A549 (cell line): ENCODE results near the gene ORC6. TPM values are rescaled to one million over a fixed set of nuclear protein-coding genes. Genes with fewer than 3 reads are reported as not detected.

Source experiments
- ATAC-seq, 2 experiments: fragments of 200-7000 bp in 1 of 2; fragments of >200 bp in 1 of 2; cut with Nextera tagmentation in 1 of 2; cut with Tn5 transposase in 1 of 2; 3 replicates each; pipeline versions ENCODE4 v1.8.0 to v1.9.1; 2018 to 2020; ENCODE audit warnings: mild to moderate bottlenecking in 1 of 2, moderate library complexity in 1 of 2
- CTCF ChIA-PET: fragments of 300-600 bp; sonication (Branson Sonifier 250); formaldehyde crosslinking; extraction: SDS; loops from one replicate; lab custom pipeline; 2021; ENCODE audit warnings: antibody characterized with exemption, inconsistent platforms; lab: Yijun Ruan, JAX
- POLR2A ChIA-PET: fragments of 350-600 bp; formaldehyde crosslinking; extraction: SDS; loops from one replicate; lab custom pipeline; 2021; ENCODE audit warnings: antibody characterized with exemption, inconsistent platforms; lab: Yijun Ruan, JAX
- DNase-seq, 2 experiments: peaks; one replicate each; pipeline versions ENCODE4 v3.0.0 to v3.0.0-alpha.2; 2011 to 2016; ENCODE audit warnings: low read depth in 1 of 2, low spot score in 1 of 2
- FAIRE-seq: peaks from 2 replicates; lab custom pipeline; 2011; peaks lifted over from hg19 to GRCh38; lab: Jason Lieb, UNC
- H3K27ac ChIP-seq, 2 experiments: fragments of >200 bp; sonication (Bioruptor Twin); formaldehyde crosslinking; 3 replicates each; pipeline ENCODE4 v1.5.1; 2016 to 2017
- H3K4me1 ChIP-seq: fragments of >200 bp; sonication (Bioruptor Twin); formaldehyde crosslinking; 3 replicates; pipeline ENCODE4 v1.6.1; 2016
- H3K4me2 ChIP-seq: fragments of >200 bp; sonication (Bioruptor Twin); formaldehyde crosslinking; 3 replicates; pipeline ENCODE4 v1.6.1; 2016
- H3K4me3 ChIP-seq: fragments of >200 bp; sonication (Bioruptor Twin); formaldehyde crosslinking; 3 replicates; pipeline ENCODE4 v1.5.1; 2016
- H3K9me3 ChIP-seq: fragments of >200 bp; sonication (Bioruptor Twin); formaldehyde crosslinking; 3 replicates; pipeline ENCODE4 v1.6.1; 2016
- CEBPB ChIP-seq, 2 experiments: fragments of >200 bp in 1 of 2; sonication (Bioruptor Twin) in 1 of 2; formaldehyde crosslinking in 1 of 2; IDR thresholded peaks; 2 replicates each; pipeline ENCODE4 v1.6.1; 2012 to 2016
- EHMT2 ChIP-seq: fragments of 200-600 bp; sonication (generic); IDR thresholded peaks from 2 replicates; pipeline ENCODE4 v1.6.1; 2016; ENCODE audit warnings: antibody characterized with exemption, low read depth, mild to moderate bottlenecking, moderate library complexity
- FOSL2 ChIP-seq, 2 experiments: fragments of 450-650 bp in 1 of 2; fragments of >200 bp in 1 of 2; sonication (Bioruptor Twin) in 1 of 2; formaldehyde crosslinking; IDR thresholded peaks; 2 replicates each; pipeline versions ENCODE4 v1.5.0 to v1.6.1; 2016 to 2020; ENCODE audit warnings: mild to moderate bottlenecking in 1 of 2, moderate library complexity in 1 of 2
- HEYL ChIP-seq: fragments of 250-450 bp; sonication (Bioruptor Pico); IDR thresholded peaks from 2 replicates; pipeline ENCODE4 v1.8.0; 2021; ENCODE audit warnings: mild to moderate bottlenecking, moderate library complexity
- JUN ChIP-seq, 2 experiments: fragments of >200 bp; sonication (Bioruptor Twin); formaldehyde crosslinking; IDR thresholded peaks; 2 replicates in 1 of 2; 3 replicates in 1 of 2; pipeline ENCODE4 v1.6.1; 2016 to 2017
- KDM1A ChIP-seq: fragments of 200-600 bp; sonication (generic); IDR thresholded peaks from 2 replicates; pipeline ENCODE4 v1.6.1; 2016; ENCODE audit warnings: low read depth, mild to moderate bottlenecking
- KDM5A ChIP-seq: fragments of 200-600 bp; sonication (generic); IDR thresholded peaks from 2 replicates; pipeline ENCODE4 v1.6.1; 2016; ENCODE audit warnings: antibody characterized with exemption, mild to moderate bottlenecking
- MAFK ChIP-seq: fragments of 450-650 bp; IDR thresholded peaks from 2 replicates; pipeline ENCODE4 v1.6.1; 2014; ENCODE audit not compliant: partially characterized antibody
- MAZ ChIP-seq: fragments of 150-350 bp; IDR thresholded peaks from 2 replicates; pipeline ENCODE4 v1.6.1; 2014; ENCODE audit warnings: antibody characterized with exemption, low read depth, low read length, borderline replicate concordance
- NFE2L2 ChIP-seq: fragments of 150-350 bp; conservative IDR thresholded peaks from 2 replicates; pipeline ENCODE4 v1.6.1; 2014; ENCODE audit warnings: low read length
- NPAS2 ChIP-seq: fragments of 250-450 bp; sonication (Bioruptor Pico); IDR thresholded peaks from 2 replicates; pipeline ENCODE4 v1.8.0; 2022; ENCODE audit warnings: mild to moderate bottlenecking, moderate library complexity, borderline replicate concordance
- PBX3 ChIP-seq: IDR thresholded peaks from 2 replicates; pipeline ENCODE4 v1.6.1; 2012
- PHF8 ChIP-seq: fragments of 200-600 bp; sonication (generic); IDR thresholded peaks from 2 replicates; pipeline ENCODE4 v1.6.1; 2016; ENCODE audit warnings: low read depth, mild to moderate bottlenecking, antibody characterized with exemption, moderate library complexity, borderline replicate concordance
- RARB ChIP-seq: fragments of 250-450 bp; sonication (Bioruptor Pico); IDR thresholded peaks from 2 replicates; pipeline ENCODE4 v1.8.0; 2021; ENCODE audit warnings: mild to moderate bottlenecking, moderate library complexity
- RCOR1 ChIP-seq: fragments of 150-350 bp; IDR thresholded peaks from 2 replicates; pipeline ENCODE4 v1.6.1; 2014; ENCODE audit warnings: antibody characterized with exemption, low read length, low read depth
- REST ChIP-seq: fragments of 200-600 bp; sonication (generic); IDR thresholded peaks from 2 replicates; pipeline ENCODE4 v1.6.1; 2016; ENCODE audit warnings: antibody characterized with exemption, mild to moderate bottlenecking, moderate library complexity
- RFX5 ChIP-seq: fragments of 450-650 bp; IDR thresholded peaks from 2 replicates; pipeline ENCODE4 v1.7.1; 2014; ENCODE audit warnings: antibody characterized with exemption, mild to moderate bottlenecking, moderate library complexity
- RNF2 ChIP-seq: fragments of 200-600 bp; sonication (generic); IDR thresholded peaks from 2 replicates; pipeline ENCODE4 v1.6.1; 2016; ENCODE audit warnings: low read depth, mild to moderate bottlenecking, antibody characterized with exemption, moderate library complexity, borderline replicate concordance
- TFCP2L1 ChIP-seq: fragments of 250-450 bp; sonication (Bioruptor Pico); IDR thresholded peaks from 2 replicates; pipeline ENCODE4 v1.5.0; 2021; ENCODE audit warnings: mild to moderate bottlenecking
- ZSCAN20 ChIP-seq: fragments of 250-450 bp; sonication (Bioruptor Pico); IDR thresholded peaks from 2 replicates; pipeline ENCODE4 v1.8.0; 2022; ENCODE audit warnings: mild to moderate bottlenecking, moderate library complexity
- WGBS: methylation state at CpG from one replicate; pipeline ENCODE4 v1.1.6; 2017; ENCODE audit errors: missing lambda C conversion rate; 5-methylcytosine and 5-hydroxymethylcytosine counted together
- polyA plus RNA-seq, 4 experiments: library from polyadenylated mRNA; depleted of rRNA in 3 of 4; stranded (reverse); fragments of >200 nt; fragmentation: RNase III in 1 of 4; extraction: RNeasy Plus Mini Kit Qiagen cat#74134 plus additional on column Dnase treatment in 1 of 4; gene quantifications; 2 replicates in 3 of 4; 3 replicates in 1 of 4; pipeline ENCODE4 v1.2.3, GENCODE V29; 2011 to 2017

The ORC6 gene
- polyA plus RNA-seq, 2 of the 4 experiments (the other 2 are of a cell fraction) = 35.0 to 44.5 TPM

- ChIA-PET POLR2A (no interaction called here), CTCF (interaction anchor here (0.8 kb wide), 1 partner anchor 10 kb away, joined by 3 read pairs; no protein-coding TSS in a partner anchor)
- no peaks in the 10 kb centered on the region for H3K4me1 ChIP-seq
- H3K9me3 ChIP-seq = peaks cover 13% of the 10 kb centered on the region; the same call in 1 of the 3 replicates
- DNase-seq (no peak), ATAC-seq (no peak), FAIRE-seq (no peak)
- no peak overlapping the region for H3K27ac ChIP-seq
- H3K4me3 ChIP-seq = no peak overlapping the region
- TF ChIP-seq PBX3 (no peak), RNF2 (no peak), HEYL (CRISPR knock-in tag) (no peak), ZSCAN20 (CRISPR knock-in tag) (no peak), KDM1A (no peak), REST (no peak), NFE2L2 (no peak), RFX5 (no peak), RARB (CRISPR knock-in tag) (no peak), NPAS2 (CRISPR knock-in tag) (no peak), KDM5A (no peak), MAFK (no peak), JUN (IDR thresholded peaks at IDR 0.05) (no peak), EHMT2 (no peak), MAZ (no peak), CEBPB (IDR thresholded peaks at IDR 0.05) (no peak), PHF8 (no peak), FOSL2 (IDR thresholded peaks at IDR 0.05) (no peak), FOSL2 (CRISPR knock-in tag; IDR thresholded peaks at IDR 0.05) (no peak), RCOR1 (no peak)
- 82% methylated on average over 9 of the region's 9 CpGs for WGBS
- H3K4me2 ChIP-seq = no peak overlapping the region
Measured at GRCh38 chr16:46727630-46728029, 38.2 kb downstream of the ORC6 start.

GRCh38 chr16:46728806-46729205, 39.3 kb downstream of the ORC6 start:
- TF ChIP-seq TFCP2L1 (CRISPR knock-in tag) = no peak
- DNase-seq (no peak), ATAC-seq (no peak), FAIRE-seq (no peak)
- CTCF ChIA-PET = no interaction called here
- no peak overlapping the region for H3K4me3 ChIP-seq
- no peak overlapping the region for H3K27ac ChIP-seq
- no peaks in the 10 kb centered on the region for H3K4me1 ChIP-seq
- no peak overlapping the region for H3K4me2 ChIP-seq
- 81% methylated on average over 14 of the region's 14 CpGs for WGBS
- POLR2A ChIA-PET = no interaction called here
- H3K9me3 ChIP-seq = peaks cover 13% of the 10 kb centered on the region; the same call in 1 of the 3 replicates
